Right lung (tissue), 10 donors: ENCODE measurements around the gene ITGB3. TPM values are rescaled to one million over a fixed set of nuclear protein-coding genes. Genes with fewer than 3 reads are reported as not detected.
"Not testable (repeated sequence)": the region's sequence is repeated elsewhere in the genome, so short reads cannot be mapped to it uniquely, and the experiment has no call there.

Experiments
- DNase-seq, 2 donors: peaks; one replicate each; pipeline ENCODE4 v3.0.0-alpha.2; 2013
- long read RNA-seq, 8 donors: transcript quantifications; one replicate each; lab custom pipeline, GENCODE V29; 2026
- polyA plus RNA-seq, 5 donors: library from polyadenylated mRNA; unstranded; fragments of 120-200 nt; gene quantifications; one replicate each; pipeline versions ENCODE4 v1.2.1 to v1.2.3, GENCODE V29; 2013; ENCODE audit warnings: inconsistent platforms in 1 of 5, low replicate concordance in 1 of 5; ENCODE audit not compliant: insufficient read length in 5 of 5, insufficient read depth in 1 of 5

The ITGB3 gene
- polyA plus RNA-seq = 10 to 100 TPM in 3 of 5 donors, 1 to 10 TPM in 2; 7.6 to 11.9 (median 10.2) TPM
- long read RNA-seq, donor 1 = 0 reads
- long read RNA-seq, donor 2, partial matches to known transcripts = 0 of 2 reads
- long read RNA-seq, donor 2, other reads (novel, unspliced or antisense) = 0 of 2 reads
- long read RNA-seq, donor 3 = 0 reads
- long read RNA-seq, donor 4 = 0 reads
- long read RNA-seq, donor 5, partial matches to known transcripts = 6 of 7 reads
- long read RNA-seq, donor 5, other reads (novel, unspliced or antisense) = 0 of 7 reads
- long read RNA-seq, donor 6, partial matches to known transcripts = 0 of 3 reads
- long read RNA-seq, donor 6, other reads (novel, unspliced or antisense) = 0 of 3 reads
- long read RNA-seq, donor 7, partial matches to known transcripts = 0 of 1 reads
- long read RNA-seq, donor 7, other reads (novel, unspliced or antisense) = 0 of 1 reads
- long read RNA-seq, donor 8 = 0 reads

GRCh38 chr17:47253541-47254402 lies at the start of gene ITGB3:
TSS of gene ITGB3 (plus strand) at chr17:47253827. CDS start at chr17:47253862, 35 bp downstream.
- DNase-seq = peak; percentile 58

GRCh38 chr17:47203984-47204721 lies 49.5 kb upstream of the ITGB3 start:
- DNase-seq = no peak

- no peak for DNase-seq
These were observed 48.8 kb upstream of the ITGB3 start for GRCh38 chr17:47204722-47205418.

- peak; percentile 47 to 50 for DNase-seq
These were observed 48.1 kb upstream of the ITGB3 start for GRCh38 chr17:47205419-47205963.

GRCh38 chr17:47207143-47208067 lies 46.2 kb upstream of the ITGB3 start:
- no peak for DNase-seq

- DNase-seq = no peak
These were observed 44.7 kb upstream of the ITGB3 start, which contains the start of gene MYL4 for GRCh38 chr17:47208744-47209488. TSS of gene MYL4 (plus strand) at chr17:47209348. CDS start at chr17:47209423, 75 bp downstream.

- DNase-seq = no peak
These were observed 44.1 kb upstream of the ITGB3 start for GRCh38 chr17:47209499-47209898.

GRCh38 chr17:47210105-47210504 lies 43.5 kb upstream of the ITGB3 start:
- DNase-seq = no peak

GRCh38 chr17:47210779-47211178 lies 42.8 kb upstream of the ITGB3 start:
- DNase-seq = no peak

GRCh38 chr17:47212458-47212857 lies 41.2 kb upstream of the ITGB3 start:
- DNase-seq = no peak

GRCh38 chr17:47213540-47213939 lies 40.1 kb upstream of the ITGB3 start:
- DNase-seq = no peak

- DNase-seq = no peak
These were observed 38.7 kb upstream of the ITGB3 start for GRCh38 chr17:47214931-47215330.

GRCh38 chr17:47216821-47217220 lies 36.8 kb upstream of the ITGB3 start:
- DNase-seq = not testable (repeated sequence)

- DNase-seq = not testable (repeated sequence)
These were observed 36.3 kb upstream of the ITGB3 start for GRCh38 chr17:47217279-47217678.

GRCh38 chr17:47218896-47219430 lies 34.7 kb upstream of the ITGB3 start:
- DNase-seq = no peak

GRCh38 chr17:47219621-47220475 lies 33.8 kb upstream of the ITGB3 start:
- no peak for DNase-seq

- no peak for DNase-seq
These were observed 33.1 kb upstream of the ITGB3 start for GRCh38 chr17:47220531-47220999.
